HG03439 (cell line): ENCODE data around the gene PROM1.

Experiments used
- ATAC-seq: cut with Tn5 transposase; IDR thresholded peaks from one replicate; pipeline ENCODE4 v1.9.1; 2021; ENCODE audit warnings: mild to moderate bottlenecking, moderate library complexity; ENCODE audit not compliant: unreplicated experiment

PROM1 gene

DNA sequence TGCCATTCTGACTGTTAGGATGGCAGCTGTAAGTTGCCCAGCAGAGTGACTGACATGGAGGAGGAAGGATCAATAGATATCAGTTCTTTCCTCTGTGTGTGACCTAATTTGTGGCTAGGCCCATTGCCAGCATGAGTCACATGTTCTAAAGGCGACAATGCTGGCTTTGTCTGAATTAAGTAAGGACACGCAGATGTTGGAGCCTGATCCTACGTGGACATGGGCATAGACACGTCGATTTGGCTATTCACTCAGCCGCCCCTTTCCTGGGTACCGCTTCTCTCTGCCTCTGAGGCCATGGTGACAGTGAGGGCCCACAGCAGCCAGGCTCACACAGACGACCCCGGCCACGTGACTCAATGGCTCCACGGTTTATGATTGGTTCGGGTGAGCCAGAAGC is 16.3 kb downstream of the PROM1 start:
- no peak for ATAC-seq

DNA sequence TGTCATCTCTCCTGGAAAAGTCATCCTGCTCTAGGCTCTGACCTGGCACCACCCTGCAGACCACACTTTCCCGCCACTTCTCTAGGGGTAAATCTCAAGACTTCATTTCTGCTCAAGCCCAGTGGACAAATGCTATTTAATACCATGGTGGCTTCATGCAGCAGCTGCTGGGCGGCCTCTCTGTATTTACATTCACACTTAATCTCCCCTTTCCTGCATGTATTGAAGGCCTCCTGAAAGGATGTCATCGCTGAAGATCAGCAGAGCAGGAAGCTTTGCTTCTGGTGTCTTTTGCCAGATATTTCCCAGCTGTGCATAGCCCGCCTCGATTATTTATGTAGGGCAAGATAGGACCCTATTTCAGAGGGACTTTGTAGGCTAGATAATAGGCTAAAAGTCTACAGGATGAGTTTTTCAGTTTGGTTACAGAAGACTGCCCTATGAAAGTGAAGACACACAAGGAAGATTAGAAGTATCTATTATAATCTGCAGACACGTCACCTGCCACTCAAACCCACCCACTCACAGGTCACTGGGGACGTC is 17.2 kb downstream of the PROM1 start:
- no peak for ATAC-seq

DNA sequence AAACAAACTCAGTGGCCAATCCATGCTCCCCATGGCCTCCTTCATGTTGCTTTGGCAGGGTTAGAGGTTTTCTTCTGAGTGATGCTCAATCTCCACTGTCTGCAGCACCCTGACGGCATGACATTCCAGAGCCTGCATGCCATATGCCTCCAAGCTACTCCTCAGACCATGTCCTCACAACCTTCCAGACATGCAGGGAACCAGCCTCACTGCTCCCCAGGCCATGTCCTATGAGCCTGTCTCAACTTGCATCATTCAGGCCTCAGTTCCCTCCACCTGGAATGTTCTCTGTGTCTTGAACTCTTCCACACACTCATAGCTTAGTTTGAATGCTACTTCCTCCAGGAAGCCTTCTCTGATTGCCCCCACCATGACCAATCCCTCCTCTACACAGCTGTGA is 18.8 kb downstream of the PROM1 start:
- no peak for ATAC-seq

DNA sequence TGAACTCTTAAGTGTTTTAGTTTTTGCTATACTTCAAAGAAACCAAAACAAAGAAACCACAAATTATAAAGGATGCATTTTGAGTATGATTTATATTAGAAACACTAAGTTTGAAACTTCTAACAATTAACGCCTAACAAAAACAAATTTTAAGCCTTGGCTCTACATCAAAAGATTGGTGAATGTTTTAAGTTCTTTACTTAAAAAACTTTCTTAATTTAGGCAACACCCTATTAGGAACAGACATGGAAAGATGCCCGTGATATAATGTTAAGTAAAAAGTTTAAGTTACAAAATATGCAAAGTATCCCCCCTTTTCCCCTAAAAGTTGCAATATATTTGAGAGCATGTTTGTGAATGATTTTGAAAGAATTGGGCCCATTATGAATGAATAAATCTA is 21.2 kb downstream of the PROM1 start:
- ATAC-seq: no peak

- ATAC-seq: no peak
These were observed 27.0 kb downstream of the PROM1 start for GRCh38 chr4:16056681-16057385.

- ATAC-seq: no peak
These were observed 27.9 kb downstream of the PROM1 start for GRCh38 chr4:16055873-16056272.

DNA sequence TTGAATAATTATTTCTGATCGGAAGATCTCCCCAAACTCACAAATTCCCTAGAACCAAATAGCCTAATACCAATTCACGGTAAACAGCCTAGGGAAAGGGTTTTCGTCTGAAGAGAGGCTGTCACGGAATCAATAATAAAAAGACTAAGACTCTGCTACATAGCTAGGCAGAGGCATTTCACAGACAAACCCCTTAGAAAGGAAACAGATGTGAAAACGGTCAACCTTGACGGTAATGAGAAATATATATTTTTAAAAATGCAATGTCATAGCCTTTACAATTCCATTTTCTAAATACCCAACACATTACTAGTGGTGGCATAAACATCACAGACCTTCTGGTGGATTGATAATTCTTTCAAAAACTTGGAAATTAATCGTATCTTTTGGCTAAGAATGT is 28.4 kb downstream of the PROM1 start:
- no peak for ATAC-seq

DNA sequence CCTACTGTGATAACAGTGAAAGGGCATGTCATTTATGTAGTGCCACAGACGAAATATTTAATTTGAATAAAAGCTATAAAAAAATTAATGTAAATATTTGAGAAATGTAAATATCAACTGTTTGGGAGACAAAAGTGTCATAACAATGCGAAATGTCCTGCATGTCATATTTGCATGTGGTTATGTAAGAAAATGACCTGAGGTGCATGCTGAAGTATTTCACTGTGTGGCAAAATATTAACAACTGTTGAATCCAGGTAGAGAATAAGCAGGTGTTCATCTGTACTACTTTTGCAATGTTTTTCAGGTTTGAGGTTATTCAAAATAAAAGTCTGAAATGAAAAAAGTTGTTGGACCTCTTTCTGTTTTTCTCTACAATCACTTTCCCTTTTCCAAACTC is 30.9 kb downstream of the PROM1 start:
- no peak for ATAC-seq

DNA sequence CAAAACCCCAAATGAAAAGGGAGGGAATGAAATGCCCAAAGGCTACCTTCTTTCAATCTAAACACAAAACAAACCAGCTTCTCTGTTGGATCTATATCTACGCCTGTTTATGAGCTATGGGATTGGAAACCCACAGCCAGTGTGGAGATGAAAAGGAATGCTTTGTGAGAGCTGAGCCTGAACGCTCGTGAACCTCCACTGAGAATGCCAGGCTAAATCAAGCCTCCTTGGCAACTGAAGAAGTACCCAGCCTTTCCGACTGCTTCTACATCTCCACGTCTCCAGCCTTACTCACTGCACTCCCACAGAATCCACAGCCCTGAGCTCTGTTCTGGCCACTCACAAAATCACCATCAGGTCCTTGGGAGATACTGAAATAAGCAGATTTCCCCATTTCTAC is 31.8 kb downstream of the PROM1 start:
- ATAC-seq: no peak

DNA sequence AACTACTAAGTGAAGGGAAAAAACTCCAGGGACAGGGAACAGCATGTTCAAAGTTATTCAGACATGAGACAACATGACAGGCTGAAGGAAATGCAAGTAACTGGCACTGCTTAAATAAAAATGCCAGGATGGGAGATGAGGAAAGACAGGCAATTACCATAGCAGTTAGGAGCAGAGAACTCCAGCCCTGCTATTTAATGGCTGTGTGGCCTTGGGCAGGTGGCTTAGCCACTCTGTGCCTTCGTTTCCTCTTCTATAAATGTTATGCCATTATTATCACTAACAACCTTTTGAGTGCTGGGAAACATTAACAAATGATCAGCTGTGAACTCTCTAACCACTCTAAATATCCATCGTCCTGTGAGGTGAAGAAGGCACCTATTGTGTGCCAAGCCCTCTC is 32.7 kb downstream of the PROM1 start:
- ATAC-seq: no peak

DNA sequence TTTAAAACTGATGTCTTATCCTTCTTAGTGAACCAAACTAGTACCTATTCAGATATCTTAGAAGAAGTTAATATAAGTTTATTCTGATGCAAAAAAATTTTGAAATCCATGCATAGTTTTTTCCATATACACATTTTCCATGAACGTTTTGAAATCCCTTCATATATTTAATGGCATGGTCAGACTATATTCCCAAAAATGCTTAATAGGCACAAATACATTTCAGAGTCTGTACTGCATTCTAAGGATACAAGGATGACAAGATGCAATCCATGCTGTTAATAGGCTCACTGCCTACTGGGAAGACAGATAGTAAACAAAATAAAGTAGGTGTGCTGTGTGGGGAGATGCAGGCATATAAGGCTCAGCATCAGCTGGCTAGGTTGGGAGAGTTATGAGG is 33.2 kb downstream of the PROM1 start:
- no peak for ATAC-seq

DNA sequence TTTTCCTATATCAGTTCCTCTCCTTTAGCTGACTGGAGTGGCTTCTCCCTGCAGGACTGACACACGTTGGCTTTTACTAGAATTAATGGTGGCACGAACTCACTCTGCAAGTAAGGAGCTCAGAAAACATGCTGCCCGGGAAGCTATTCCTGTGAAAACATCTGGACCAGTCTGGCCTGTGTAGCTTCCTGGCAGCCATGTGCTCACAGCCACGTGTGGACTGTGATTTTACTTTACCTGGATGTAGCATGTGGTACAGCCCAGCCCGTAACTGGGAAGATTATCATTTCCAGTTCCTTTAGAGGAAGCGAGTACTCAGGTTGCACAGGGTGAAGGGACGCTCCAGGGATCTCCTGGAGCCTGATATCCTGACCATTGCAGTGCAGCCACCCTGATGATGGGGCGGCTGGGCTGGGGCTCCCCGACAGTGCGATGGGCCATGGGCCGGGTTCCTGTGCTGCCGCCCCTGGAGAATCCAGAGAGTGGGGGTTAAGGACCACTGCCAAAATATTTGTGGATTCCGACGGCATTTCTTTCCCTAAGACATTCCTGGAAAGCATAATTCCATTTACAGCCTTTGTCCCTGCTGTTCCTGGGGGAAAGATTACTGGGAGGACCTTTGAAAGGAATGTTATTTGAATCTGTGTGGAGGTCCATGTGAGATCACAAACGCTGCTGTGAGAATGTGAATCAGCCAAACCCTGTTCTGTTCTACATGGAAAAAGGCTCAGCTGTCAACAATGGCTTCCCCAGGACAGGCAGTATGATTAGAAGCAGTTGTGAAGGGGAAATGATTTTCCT is 35.0 kb downstream of the PROM1 start:
- ATAC-seq: no peak

DNA sequence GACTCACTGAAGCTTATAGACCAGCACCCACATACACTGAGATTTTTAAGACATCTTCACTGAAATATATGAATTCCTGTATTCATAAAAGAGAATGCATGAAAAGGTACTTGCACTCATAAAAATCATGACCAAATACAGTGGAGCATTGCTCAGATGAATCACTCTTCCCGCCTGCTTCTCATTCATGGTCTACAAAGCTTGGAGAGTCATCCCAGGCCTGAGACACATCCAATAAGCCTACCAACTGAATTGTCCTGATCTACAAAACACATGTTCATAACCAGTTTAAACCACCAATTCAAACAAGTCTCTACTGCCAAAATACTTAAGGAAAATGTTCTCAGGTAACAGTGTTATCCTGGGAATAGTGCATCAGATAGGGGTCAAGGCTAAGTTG is 38.1 kb downstream of the PROM1 start:
- no peak for ATAC-seq

DNA sequence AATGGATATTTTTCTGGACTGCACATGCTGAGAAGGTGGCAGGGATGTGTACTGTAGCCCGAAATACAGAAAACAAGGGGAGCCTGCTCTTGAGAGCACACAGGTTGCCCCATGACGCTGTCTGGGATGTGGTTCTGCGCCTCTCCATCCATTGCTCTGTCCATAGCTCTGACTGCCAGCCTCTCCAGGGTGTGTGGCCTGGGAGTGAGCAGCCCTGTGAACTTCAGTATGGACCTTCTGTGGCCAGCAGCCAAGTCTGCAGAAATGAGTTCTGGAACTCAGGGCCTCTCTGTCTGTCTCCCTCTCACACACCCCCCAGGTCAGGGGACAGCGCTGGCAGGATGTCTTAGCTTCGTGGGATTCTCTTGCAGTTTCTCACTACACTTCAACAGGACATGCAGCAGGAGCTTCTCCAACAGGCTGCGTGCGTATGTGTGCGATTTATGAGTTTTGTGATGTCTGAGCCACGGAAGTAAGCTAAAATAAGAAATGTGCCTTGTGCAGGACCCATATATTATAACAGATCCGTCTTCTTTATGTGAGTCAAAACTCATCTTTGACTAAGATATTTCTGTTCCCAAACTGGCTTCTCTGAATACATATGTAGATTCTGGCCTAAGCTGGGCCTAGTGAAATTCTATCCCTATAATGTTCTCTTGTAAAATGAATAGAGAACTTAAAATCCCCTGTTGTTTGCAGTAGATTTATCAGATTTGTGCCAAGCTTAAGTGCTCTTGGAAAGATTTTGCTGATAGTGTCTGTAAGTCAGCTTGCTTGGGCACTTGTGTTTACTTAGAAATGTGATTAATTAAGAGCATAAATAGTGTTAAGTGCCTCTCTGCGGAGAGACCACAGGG is 40.0 kb downstream of the PROM1 start:
- no peak for ATAC-seq

GRCh38 chr4:16039139-16039538 is 44.7 kb downstream of the PROM1 start:
- ATAC-seq: no peak

DNA sequence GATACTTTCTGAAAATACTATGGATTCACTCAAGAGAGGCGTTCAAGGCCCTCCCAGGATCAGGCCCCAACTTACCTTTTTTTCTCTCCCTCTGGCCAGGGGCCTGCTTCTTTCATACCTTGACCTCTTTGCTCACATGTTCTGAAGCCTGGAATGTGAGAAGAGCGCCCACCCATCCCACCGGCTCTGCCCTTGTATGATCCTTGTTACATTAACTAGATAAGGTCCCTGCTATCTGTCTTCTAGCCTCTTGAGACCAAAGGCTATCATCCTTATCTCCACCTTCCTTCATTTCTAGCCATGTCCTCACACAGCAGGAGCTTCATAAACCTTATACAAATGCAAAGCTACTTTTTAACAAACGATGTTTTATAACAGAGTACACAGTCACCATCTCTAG is 45.9 kb downstream of the PROM1 start:
- no peak for ATAC-seq

GRCh38 chr4:16035843-16036242 is 48.0 kb downstream of the PROM1 start:
- no peak for ATAC-seq

GRCh38 chr4:16034010-16034748 is 49.6 kb downstream of the PROM1 start:
- ATAC-seq: no peak

DNA sequence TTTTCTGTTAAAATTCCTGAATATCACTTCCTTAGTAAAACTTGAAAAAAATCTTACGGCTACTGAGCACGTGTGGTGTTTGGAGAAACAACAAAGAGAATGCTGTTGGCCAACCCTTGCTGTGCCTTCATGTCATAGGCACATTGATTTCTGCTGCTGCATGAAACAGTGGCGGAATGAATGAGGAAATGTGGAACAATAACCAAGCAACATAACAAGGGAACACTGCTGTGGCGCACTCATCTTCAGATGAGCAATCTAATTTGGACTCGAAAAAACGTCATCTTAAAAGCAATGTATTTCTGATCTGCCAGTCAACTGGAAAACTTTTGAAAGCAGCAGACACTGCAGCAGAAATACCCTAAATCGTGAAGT is 51.4 kb downstream of the PROM1 start:
- ATAC-seq: no peak

- no peak for ATAC-seq
These were observed 52.1 kb downstream of the PROM1 start for GRCh38 chr4:16031546-16032395.
